Erythroblast (primary cell): ENCODE data around the gene VAV1.

Experiments used
- GATA1 ChIP-seq: IDR thresholded peaks from 2 replicates; pipeline ENCODE4 v1.6.1; 2011; ENCODE audit warnings: low read depth, mild to moderate bottlenecking, control low read depth, low read length, moderate library complexity
- POLR2A ChIP-seq: IDR thresholded peaks from 2 replicates; pipeline ENCODE4 v1.6.1; 2011; ENCODE audit warnings: mild to moderate bottlenecking, low read length

DNA sequence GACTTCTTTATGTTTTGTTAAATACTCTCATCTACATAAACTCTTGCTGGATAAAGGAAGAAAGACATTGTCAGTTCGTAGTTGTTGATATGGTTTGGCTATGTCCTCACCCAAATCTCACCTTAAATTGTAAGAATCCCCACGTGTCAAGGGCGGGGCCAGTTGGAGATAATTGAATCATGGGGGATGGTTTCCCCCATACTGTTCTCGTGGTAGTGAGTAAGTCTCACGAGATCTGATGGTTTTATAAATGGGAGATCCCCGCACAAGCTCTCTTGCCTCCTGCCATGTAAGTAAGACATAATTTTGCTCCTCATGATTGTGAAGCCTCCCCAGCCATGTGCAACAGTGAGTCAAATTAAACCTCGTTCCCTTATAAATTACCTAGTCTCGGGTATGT is 118.4 kb downstream of the VAV1 start:
- no peak for TF ChIP-seq POLR2A
- TF ChIP-seq GATA1: no peak
